Activated CD4-positive, alpha-beta T cell treated with anti-CD3 and anti-CD28 coated beads for 24 hours (primary cell): ENCODE data around the gene ZNF516.
"Not testable (repeated sequence)": the region's sequence is repeated elsewhere in the genome, so short reads cannot be mapped to it uniquely, and the experiment has no call there.

Experiments
- DNase-seq, 2 donors: peaks; one replicate each; pipeline ENCODE4 v3.0.0-alpha.2; 2020; ENCODE audit warnings: low read depth in 2 of 2

Gene ZNF516

DNA sequence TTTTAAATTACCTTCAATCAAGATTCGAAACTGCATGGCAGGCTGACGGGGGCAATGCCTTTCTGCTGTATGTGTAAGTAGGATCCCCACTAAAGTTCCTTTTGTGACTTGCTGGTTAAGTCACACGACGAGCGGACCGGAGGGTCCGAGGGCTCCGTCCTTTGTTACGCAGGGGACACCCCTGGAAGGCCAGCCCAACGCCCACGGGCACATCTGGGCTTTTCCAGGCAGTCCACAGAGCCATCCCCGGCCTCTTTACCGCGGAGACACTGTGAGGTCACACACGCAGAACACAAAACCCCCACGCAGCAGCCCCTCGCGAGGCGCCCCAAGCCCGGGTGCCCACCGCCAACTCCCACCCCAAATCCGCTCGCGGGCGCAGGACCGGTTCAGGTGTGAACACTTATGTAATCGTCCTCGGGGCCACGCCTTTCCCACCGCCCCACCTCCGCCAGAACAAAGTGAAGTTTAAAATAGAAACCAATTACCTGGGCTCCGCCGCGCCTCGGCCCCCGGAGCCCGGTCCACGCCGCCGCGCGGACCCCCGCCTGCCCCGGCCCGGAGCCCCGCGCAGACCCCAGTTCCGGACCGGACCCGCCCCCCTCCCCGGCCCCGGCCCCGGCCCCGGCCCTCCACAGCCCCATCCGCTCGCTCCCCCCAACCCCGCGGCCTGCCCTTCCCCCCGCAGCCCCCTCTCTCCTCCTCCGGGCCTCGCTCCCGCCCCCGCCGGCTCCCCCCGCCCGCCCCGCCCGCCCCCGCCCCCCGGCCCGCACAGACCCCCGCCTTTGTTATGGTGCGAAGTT, 4.2 kb downstream of the ZNF516 start:
- no peak for DNase-seq

DNA sequence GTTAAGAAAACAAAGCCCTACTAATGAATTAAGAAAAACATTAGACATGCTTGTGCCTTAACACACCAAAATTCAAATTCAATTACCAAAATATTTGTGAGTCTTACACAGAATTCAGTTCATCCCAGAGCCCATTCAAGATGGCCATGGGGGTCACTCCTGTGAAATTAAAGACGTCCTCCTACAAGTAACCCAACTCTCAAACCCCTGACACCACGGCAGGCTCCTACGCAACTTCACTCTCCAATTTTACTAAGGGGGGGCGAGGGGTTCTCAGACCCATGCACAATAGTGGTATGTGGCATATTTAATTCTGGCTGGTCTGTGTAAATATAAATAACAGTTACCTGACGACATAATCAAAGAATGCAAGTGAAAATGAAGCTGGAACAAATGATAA, 5.0 kb downstream of the ZNF516 start:
- DNase-seq: no peak

GRCh38 chr18:76489081-76489480, 6.0 kb downstream of the ZNF516 start:
- DNase-seq: no peak

- no peak for DNase-seq
Measured at GRCh38 chr18:76488190-76488589, 6.9 kb downstream of the ZNF516 start.

GRCh38 chr18:76487782-76488181, 7.3 kb downstream of the ZNF516 start:
- no peak for DNase-seq

- DNase-seq: no peak
Measured at GRCh38 chr18:76487070-76487469, 8.0 kb downstream of the ZNF516 start.

DNA sequence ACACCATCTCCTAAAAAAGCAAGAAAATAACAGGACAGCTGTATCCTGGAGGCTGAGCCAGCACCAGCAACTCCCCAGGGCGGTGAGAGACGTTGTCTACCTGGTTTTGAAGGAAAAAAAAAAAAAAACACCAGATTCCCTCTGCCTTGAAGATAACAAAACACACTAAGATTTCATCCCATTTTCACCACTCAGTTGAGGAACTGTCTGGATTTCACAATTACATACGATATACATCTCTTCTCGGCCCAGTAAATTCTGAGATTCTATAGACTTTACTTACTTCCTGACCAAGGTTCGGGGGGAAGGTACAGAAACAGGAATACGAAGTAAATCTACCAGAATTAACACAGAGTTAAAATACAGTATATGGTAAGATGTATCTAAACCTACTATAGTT, 8.5 kb downstream of the ZNF516 start:
- no peak for DNase-seq

DNA sequence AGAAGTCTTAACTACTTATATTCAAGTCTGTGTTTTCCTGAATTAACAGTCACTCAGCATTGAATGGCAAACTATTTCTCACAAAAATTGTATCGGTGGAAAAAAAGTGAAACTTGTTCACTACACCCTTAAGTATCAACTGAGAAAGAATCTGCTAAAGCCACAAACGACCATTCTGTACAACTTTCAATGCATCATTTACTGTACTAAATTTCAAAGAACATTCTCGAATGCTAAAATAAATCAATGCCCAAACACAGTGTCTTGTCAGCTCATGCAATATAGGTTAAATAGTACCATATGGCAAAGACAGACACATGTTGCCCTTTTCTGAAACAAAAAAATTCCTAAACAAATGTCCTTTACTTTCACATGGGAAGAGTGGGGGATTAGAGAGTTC, 9.0 kb downstream of the ZNF516 start:
- DNase-seq: no peak

- DNase-seq: no peak
Measured at GRCh38 chr18:76484749-76485387, 10.2 kb downstream of the ZNF516 start.

GRCh38 chr18:76483780-76484179, 11.3 kb downstream of the ZNF516 start:
- no peak for DNase-seq

DNA sequence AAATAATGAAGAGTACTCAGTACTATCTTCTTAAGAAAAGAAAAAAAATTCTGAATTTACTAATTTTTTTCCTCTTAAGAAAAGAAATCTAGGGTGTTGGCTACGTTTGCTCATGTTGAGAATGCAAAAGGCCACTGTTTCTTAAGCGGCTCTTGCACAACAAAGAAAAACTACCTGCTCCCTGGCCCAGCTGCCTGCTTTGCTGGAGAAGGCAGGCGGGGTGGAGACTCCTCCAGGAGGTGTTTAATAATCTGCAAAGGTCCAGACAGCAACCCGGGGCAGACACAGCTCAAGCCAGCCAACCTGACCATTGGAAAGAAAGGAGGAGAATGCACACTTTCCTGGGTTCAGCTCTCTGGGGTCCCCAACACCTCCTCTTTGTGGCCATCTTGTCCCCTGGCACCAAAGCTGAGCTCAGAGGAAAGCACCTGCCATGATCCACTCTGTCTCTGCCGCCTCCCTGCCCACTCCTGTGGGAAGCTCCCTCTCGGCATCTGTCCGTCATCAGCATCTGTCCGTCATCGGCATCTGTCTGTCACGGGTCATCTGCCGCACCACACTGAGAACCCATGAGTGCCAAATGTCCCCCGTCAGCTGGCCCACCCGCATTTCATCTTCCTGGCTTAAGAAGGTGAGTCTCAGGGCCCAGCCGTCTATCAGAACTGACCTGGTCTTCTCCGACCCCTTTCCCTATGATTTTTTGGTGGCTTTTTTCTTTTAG, 11.9 kb downstream of the ZNF516 start:
- DNase-seq: no peak

DNA sequence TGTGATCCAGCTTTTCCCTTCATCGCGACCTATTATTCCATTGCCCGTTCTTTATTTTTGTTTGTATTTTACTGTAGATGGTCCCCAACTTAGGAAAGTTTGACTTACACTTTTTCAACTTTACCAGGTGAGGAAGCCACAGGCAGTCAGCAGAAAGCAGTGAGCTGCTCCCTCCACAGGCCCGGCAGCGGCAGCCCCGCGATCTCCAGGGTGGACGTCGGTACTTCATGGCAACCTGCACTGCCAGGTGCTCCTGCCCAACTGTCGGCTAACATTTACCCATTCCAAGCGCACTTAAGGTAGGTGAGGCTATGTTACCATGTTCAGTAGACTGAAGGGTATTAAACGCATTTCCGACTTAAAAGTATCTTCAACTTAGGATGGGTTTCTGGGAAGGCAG, 12.8 kb downstream of the ZNF516 start:
- DNase-seq: no peak

GRCh38 chr18:76480913-76481312, 14.1 kb downstream of the ZNF516 start:
- DNase-seq: no peak

GRCh38 chr18:76479351-76480238, 15.4 kb downstream of the ZNF516 start:
- no peak for DNase-seq

GRCh38 chr18:76476665-76477561, 18.1 kb downstream of the ZNF516 start:
- no peak for DNase-seq

DNA sequence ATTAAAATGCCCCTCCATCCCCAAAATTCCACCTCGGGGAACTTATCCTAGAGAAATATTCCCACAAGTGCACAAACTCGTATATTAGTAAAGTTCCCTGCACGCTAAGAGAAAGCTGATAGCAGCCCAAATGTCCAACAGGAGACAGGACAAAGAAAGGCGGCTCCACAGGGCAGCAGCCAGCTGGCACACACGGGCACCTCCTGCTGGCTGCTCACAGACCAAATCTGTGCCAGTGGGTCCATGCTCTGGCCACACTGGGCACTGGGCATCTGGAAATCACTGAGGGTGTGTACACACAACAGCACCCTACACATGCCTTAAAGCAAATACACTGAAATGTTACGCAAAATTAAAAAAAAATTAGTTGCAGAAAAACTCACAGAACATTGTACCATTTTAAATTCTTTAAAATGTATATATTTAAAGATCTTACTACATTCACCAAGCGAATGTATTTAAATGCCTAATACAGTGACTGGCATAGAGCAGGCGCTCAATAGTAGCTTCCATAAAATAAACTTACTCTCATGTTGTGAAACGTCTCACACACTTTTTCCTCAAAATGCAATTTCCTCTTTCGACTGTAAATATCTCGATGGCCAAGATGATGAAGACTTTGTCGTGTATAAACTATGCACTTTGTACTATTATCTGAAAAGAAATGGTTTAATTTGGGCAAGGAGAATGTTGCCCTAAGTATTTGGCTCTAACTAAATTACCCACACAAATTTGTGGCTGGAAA, 19.4 kb downstream of the ZNF516 start:
- DNase-seq: no peak

DNA sequence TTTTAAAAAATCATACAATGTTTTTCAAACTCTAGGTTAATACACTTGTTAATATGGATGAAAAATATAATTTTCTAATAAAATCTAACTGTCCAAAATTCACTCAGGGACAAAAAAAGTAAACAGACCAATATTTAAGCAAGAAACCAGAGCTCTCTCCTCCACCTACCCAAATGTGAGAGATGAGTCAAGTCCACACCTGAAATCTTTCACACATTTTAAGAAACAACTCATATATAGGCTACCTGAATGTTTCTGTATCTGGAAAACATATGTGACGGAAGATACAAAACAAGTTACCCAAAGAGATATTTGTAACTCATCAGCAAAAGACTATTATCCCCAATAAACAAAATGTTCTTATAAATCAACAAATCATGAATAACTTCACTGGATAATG, 20.2 kb downstream of the ZNF516 start:
- DNase-seq: no peak

DNA sequence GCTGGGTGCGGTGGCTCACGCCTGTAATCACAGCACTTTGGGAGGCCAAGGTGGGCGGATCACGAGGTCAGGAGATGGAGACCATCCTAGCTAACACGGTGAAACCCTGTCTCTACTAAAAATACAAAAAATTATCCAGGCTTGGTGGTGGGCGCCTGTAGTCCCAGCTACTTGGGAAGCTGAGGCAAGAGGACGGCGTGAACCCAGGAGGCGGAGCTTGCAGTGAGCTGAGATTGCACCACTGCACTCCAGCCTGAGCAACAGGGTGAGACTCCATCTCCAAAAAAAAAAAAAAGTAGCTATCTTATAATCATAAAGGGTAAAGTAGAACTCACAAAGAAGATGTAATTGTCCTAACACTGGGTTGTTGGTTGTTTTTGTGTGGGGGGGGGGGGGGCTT, 21.5 kb downstream of the ZNF516 start:
- DNase-seq: not testable (repeated sequence)

DNA sequence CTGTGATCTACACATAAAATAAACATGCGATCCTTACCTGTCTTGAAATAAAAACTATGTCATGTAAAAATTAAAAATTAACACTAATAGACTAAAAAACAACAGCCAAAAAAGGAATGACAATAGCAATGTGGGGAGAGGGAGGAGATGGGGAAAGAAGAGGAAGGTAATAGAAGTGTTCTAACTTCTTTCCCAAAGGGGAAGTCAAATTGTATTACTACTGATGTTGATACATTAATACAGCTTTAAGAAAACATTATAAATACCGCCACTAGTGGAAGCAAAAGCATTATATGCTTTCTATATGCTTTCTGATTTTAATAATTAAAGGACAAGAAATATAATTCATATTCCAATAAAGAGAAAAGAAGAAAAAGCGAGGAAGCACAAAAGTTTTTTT, 22.2 kb downstream of the ZNF516 start:
- DNase-seq: no peak

DNA sequence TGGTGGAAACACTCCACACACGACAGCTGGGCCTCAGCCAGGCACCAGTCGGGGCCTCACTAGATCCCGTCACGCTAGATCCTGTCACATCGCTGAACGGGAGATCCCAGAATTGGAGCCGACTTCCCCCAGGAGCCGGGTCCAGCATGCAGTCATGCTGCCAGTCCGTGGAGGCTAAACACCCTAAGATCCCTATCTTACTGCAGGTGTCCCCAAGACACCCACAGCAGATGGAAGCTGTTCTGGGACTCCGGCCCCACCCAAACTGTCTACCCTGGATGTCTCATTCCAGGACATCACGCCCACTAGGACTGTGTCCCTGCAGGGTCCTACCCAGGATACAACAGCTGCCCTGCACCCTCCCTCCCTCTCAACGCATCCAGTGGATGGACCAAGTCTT, 23.4 kb downstream of the ZNF516 start:
- DNase-seq: no peak
